HCT116 (cell line): Measurements from ENCODE around the gene OR6C6.

ENCODE experiments used
- CTCF ChIP-seq, 3 experiments: fragments of 200-600 bp in 1 of 3; sonication (generic) in 1 of 3; IDR thresholded peaks in 2 of 3; conservative IDR thresholded peaks in 1 of 3; 2 replicates each; pipeline ENCODE4 v1.5.1; 2012 to 2017; ENCODE audit warnings: low read depth in 2 of 3, low read length in 2 of 3, antibody characterized with exemption in 1 of 3, borderline replicate concordance in 1 of 3, control low read depth in 1 of 3, mild to moderate bottlenecking in 1 of 3, mixed read lengths in 1 of 3, mixed run types in 1 of 3, moderate library complexity in 1 of 3; ENCODE audit not compliant: insufficient read depth in 1 of 3
- EZH2 ChIP-seq: fragments of 200-600 bp; sonication (generic); IDR thresholded peaks from 2 replicates; pipeline ENCODE4 v1.6.1; 2017; ENCODE audit warnings: antibody characterized with exemption, mixed run types
- JUND ChIP-seq: IDR thresholded peaks from 2 replicates; pipeline ENCODE4 v1.6.1; 2012
- POLR2A ChIP-seq: IDR thresholded peaks from 2 replicates; pipeline ENCODE4 v1.7.0; 2011; ENCODE audit warnings: borderline replicate concordance; ENCODE audit not compliant: insufficient read depth, insufficient read length; ENCODE audit errors: extremely low read depth
- REST ChIP-seq: IDR thresholded peaks from 2 replicates; pipeline ENCODE4 v1.6.1; 2012; ENCODE audit warnings: low read depth
- SP1 ChIP-seq: IDR thresholded peaks from 2 replicates; pipeline ENCODE4 v1.6.1; 2012; ENCODE audit warnings: low read depth
- TCF7L2 ChIP-seq: IDR thresholded peaks from 2 replicates; pipeline ENCODE4 v1.7.0; 2011; ENCODE audit warnings: borderline replicate concordance, inconsistent platforms; ENCODE audit not compliant: insufficient read depth, insufficient read length; ENCODE audit errors: extremely low read depth
- YY1 ChIP-seq: IDR thresholded peaks from 2 replicates; pipeline ENCODE4 v1.6.1; 2011; ENCODE audit warnings: low read length, low read depth, moderate library complexity, mild to moderate bottlenecking; ENCODE audit not compliant: insufficient replicate concordance; ENCODE audit errors: extremely low read depth

GRCh38 chr12:55250944-55251343 lies 45.4 kb downstream of the OR6C6 start:
- TF ChIP-seq CTCF (IDR thresholded peaks at IDR 0.05 in 2 of 3, conservative IDR thresholded peaks at IDR 0.05 in 1 of 3; ENCODE audit: borderline replicate concordance in 1 of 3, insufficient read depth in 1 of 3, low read depth in 2 of 3, low read length in 2 of 3) (no peak), REST (no peak), TCF7L2 (no peak), SP1 (no peak), YY1 (no peak), EZH2 (no peak), JUND (no peak), POLR2A (no peak)
